HG03060 (cell line): ENCODE data around the gene NSFL1C.
"Not testable (repeated sequence)": the region's sequence is repeated elsewhere in the genome, so short reads cannot be mapped to it uniquely, and the experiment has no call there.

Experiments
- ATAC-seq: cut with Tn5 transposase; IDR thresholded peaks from one replicate; pipeline ENCODE4 v1.9.1; 2021; ENCODE audit warnings: low read depth, moderate number of reproducible peaks; ENCODE audit not compliant: unreplicated experiment

Gene NSFL1C

GRCh38 chr20:1427457-1428054 lies 39.1 kb downstream of the NSFL1C start:
- ATAC-seq = no peak

- ATAC-seq = no peak
Measured at GRCh38 chr20:1426231-1426849, 40.3 kb downstream of the NSFL1C start.

GRCh38 chr20:1424336-1424735 lies 42.3 kb downstream of the NSFL1C start:
- no peak for ATAC-seq

- no peak for ATAC-seq
Measured at GRCh38 chr20:1423625-1424106, 43.0 kb downstream of the NSFL1C start.

GRCh38 chr20:1423206-1423605 lies 43.4 kb downstream of the NSFL1C start:
- no peak for ATAC-seq

GRCh38 chr20:1422753-1423152 lies 43.9 kb downstream of the NSFL1C start:
- no peak for ATAC-seq

GRCh38 chr20:1420066-1420465 lies 46.6 kb downstream of the NSFL1C start:
- no peak for ATAC-seq

GRCh38 chr20:1418350-1418749 lies 48.3 kb downstream of the NSFL1C start:
- no peak for ATAC-seq

GRCh38 chr20:1417790-1418189 lies 48.9 kb downstream of the NSFL1C start:
- no peak for ATAC-seq

- ATAC-seq = no peak
Measured at GRCh38 chr20:1417273-1417672, 49.4 kb downstream of the NSFL1C start.

- no peak for ATAC-seq
Measured at GRCh38 chr20:1415667-1416468, 50.8 kb downstream of the NSFL1C start.

- no peak for ATAC-seq
Measured at GRCh38 chr20:1414982-1415381, 51.7 kb downstream of the NSFL1C start.

GRCh38 chr20:1405801-1406200 lies 60.8 kb downstream of the NSFL1C start:
- ATAC-seq = no peak

GRCh38 chr20:1403624-1404023 lies 63.0 kb downstream of the NSFL1C start:
- no peak for ATAC-seq

GRCh38 chr20:1402149-1402548 lies 64.5 kb downstream of the NSFL1C start:
- no peak for ATAC-seq

GRCh38 chr20:1401451-1401907 lies 65.2 kb downstream of the NSFL1C start:
- no peak for ATAC-seq

- ATAC-seq = not testable (repeated sequence)
Measured at GRCh38 chr20:1399678-1400366, 66.8 kb downstream of the NSFL1C start.

GRCh38 chr20:1398185-1398584 lies 68.5 kb downstream of the NSFL1C start:
- not testable (repeated sequence) for ATAC-seq

- no peak for ATAC-seq
Measured at GRCh38 chr20:1397710-1398109, 68.9 kb downstream of the NSFL1C start.

GRCh38 chr20:1396702-1397101 lies 69.9 kb downstream of the NSFL1C start:
- no peak for ATAC-seq

GRCh38 chr20:1396264-1396663 lies 70.4 kb downstream of the NSFL1C start:
- ATAC-seq = no peak
